ENCODE measurements around the gene PRKAR1B.

DNA sequence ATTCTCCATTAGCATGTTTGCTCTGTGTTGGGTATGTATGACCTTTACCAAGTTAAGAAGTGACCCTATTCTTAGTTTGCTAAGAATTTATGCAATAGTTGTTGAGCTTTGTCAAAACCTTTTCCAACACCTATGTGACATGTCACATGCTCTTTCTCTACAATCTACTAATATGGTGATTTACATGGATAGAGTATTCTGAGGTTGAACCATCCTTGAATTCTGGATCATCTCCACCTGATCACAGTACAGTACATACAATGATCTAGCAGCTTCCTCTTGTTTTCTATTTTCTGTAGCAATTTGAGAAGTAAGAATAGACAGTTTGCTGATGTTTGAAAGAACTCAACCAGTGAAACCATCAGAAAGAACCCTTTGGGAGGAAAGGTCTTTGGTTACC lies 106.2 kb downstream of the PRKAR1B start:
- TF ChIP-seq GATA2 (IDR thresholded peaks at IDR 0.05; ENCODE audit: low read depth, low read length) (no peak), GATA3 (IDR thresholded peaks at IDR 0.05; ENCODE audit: low read depth, low read length) (no peak)

All from SH-SY5Y (cell line).